Kidney capillary endothelial cell (primary cell): ENCODE results near the gene RAPGEF5.

Experiments used
- DNase-seq: peaks from one replicate; pipeline ENCODE4 v3.0.0-alpha.2; 2018; ENCODE audit warnings: low spot score

Gene RAPGEF5

DNA sequence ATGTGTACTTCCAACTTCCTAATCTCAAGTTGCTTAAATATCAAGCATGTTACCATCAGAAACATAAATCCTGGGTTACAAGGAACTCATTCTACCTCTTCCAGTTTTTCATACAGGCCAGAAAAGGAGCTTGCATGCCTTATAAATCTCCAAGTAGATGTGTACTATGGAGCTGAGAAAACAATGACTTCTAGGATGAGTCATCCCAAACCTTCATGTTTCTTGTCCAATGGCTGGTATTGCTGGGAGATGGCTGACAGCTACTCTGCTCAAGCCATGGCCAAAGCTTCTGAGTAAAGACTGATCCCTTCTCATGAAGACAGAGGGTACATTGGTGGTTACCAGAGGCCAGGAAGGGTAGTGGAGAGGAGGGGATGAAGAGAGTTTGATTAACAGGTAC is 8.6 kb downstream of the RAPGEF5 start:
- peak; percentile 59 for DNase-seq

GRCh38 chr7:22346383-22347107 is 10.4 kb downstream of the RAPGEF5 start:
- DNase-seq = no peak

GRCh38 chr7:22344655-22345054 is 12.3 kb downstream of the RAPGEF5 start:
- DNase-seq = no peak

DNA sequence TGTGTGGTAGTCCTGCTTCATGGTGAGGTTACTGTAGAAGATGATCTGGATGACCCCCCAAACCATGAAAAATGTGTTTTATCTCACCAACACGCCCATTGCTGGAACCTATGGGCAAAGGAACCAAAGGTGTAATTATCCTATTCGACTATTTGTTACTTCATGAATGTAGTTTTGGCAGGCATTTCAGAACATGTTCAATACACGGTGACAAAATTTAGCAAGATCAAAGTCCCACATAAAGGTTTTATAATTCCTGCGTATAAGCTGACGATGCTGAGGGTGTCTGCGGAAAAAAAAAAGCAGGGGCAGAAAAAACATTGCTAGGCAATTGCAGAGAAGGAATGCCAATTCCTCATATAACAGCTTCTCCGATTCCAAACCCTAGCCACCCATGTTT is 13.3 kb downstream of the RAPGEF5 start:
- DNase-seq = no peak

DNA sequence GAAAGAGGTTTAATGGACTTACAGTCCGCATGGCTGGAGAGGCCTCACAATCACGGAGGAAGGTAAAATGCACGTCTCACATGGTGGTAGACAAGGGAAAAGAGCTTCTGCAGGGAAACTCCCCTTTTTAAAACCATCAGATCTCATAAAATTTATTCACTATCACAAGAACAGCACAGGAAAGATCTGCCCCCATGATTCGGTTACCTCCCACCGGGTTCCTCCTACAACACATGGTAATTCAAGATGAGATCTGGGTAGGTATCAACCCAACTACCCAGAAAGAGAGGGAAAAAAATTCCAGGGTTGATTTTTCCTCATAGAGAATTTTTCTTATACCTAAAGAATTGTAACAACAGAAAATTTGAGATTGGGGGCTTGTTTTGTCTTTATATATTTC is 13.9 kb downstream of the RAPGEF5 start:
- DNase-seq = no peak

DNA sequence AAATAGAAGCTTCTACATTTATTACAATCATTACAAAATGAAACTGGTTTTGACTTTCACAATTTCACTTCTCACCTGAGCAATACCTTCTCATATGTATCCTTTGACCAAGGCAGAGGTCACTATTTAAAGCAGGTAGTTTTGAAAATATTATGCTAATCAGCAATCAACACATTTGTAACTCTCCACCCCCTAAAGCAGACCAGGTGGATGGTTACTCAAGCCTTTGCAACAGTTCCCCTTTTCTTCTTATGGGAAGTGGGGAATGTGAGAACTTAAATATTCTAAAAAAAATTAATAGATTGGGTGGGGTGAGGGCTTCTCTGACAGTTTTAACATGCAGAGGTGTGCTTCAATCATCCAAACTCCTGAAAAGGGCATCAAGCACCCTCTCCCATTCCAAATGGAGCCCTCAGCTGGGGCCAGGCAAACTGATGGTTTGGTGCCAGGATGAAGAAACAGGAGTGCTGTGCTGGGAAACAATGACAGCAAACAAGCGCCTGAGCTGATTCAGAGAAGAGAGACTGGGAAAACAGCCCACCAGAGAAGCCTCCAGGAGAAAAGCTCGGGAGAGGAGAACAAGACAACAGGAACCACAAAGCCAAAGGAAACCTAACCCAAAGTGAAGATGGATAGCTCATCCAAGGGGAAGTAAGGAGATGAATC is 17.1 kb downstream of the RAPGEF5 start:
- DNase-seq = no peak

GRCh38 chr7:22338877-22339276 is 18.1 kb downstream of the RAPGEF5 start:
- DNase-seq = no peak

DNA sequence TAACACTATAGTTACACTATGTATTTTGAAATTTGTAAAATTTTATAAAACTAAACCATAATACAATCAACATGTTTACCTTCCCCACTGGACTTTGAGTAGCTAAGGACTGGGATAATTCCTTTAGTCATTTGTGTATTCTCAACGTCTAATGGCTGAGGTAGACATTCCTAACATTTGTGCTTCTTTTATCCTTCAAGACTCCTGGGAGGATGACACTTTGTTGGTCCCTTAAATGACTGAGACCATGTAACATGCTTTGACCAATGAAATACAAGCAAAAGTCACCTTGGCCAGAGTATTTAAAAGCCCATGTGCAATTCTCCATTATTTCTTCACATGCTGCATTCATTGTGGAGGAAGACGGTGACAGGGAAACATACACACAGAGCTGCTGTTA is 18.5 kb downstream of the RAPGEF5 start:
- DNase-seq = no peak

- DNase-seq = no peak
These were observed 23.2 kb downstream of the RAPGEF5 start for GRCh38 chr7:22333680-22334141.

GRCh38 chr7:22332461-22332870 is 24.5 kb downstream of the RAPGEF5 start:
- no peak for DNase-seq

DNA sequence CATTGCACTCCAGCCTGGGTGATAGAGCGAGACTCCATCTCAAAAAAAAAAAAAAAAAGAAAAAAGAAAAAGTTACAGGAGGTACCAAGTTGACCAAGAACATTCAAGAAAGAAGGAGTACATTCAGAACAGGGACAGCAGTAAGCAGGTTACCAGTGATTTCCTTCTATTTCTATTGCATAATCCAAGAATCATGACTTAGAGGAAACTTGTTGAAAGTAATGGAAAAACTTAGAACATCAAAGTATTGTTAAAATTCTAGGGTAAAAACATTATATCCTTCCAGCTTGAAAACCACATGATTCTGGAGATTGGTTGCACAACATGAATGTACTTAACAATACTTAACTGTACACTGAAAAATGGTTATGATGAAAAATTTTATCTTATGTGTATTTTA is 25.2 kb downstream of the RAPGEF5 start:
- DNase-seq = no peak

DNA sequence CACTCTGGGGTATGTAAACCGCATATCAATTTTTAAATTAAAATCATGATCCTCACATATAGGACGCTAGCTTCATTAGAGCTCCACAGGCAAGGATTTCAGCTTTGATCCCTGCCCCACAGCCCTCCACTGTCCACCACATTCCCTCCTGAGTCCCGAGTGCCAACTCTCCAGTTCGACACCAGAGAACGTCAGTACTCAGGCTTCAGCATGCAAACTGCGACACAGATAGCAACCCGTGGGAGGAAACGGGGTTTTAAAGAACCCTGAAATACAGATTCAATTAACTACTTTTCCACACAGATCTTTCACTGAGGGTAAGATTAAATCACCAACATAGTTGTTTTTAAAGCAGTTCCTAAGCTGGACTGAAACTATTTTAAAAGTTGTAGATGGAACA is 26.1 kb downstream of the RAPGEF5 start:
- DNase-seq = no peak

- no peak for DNase-seq
These were observed 27.0 kb downstream of the RAPGEF5 start for GRCh38 chr7:22329816-22330524.

GRCh38 chr7:22326181-22326580 is 30.8 kb downstream of the RAPGEF5 start:
- DNase-seq = no peak

DNA sequence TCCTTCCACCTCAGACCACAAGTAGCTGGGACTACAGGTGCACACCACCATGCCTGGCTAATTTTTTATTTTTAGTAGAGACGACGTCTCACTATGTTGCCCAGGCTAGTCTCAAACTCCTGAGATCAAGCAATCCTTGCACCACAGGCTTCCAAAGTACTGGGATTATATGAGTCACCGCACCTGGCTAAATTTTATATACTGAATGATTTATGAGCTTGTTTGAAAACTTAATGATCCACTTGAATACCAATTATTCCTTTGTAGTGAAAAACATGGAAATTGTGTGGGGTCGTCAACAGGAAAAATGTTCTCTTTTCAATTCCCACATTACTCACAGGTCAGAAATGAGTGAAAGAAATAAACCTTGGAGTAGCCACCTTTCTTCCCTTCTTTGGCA is 31.3 kb downstream of the RAPGEF5 start:
- DNase-seq = no peak

DNA sequence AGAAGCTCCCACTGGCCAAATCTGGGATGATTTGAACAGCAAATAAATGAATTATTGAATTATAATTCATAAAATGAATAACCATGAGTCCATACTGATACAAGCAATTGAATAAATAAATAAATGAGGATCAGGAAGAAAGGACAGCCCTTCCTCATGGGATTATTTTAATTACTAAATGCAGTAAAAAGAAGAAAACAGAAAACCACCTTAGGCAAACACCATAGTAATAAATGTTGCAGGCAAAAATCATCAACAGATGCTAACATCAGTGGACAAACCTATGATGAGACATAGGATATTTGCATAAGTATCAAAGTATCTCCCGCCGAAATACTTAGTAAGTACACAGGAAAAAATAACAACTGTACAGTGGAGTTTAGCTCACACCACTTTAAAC is 33.2 kb downstream of the RAPGEF5 start:
- no peak for DNase-seq

GRCh38 chr7:22320416-22320815 is 36.5 kb downstream of the RAPGEF5 start:
- no peak for DNase-seq

GRCh38 chr7:22319424-22320403 is 37.2 kb downstream of the RAPGEF5 start:
- DNase-seq = no peak

- no peak for DNase-seq
These were observed 38.6 kb downstream of the RAPGEF5 start for GRCh38 chr7:22318376-22318775.

DNA sequence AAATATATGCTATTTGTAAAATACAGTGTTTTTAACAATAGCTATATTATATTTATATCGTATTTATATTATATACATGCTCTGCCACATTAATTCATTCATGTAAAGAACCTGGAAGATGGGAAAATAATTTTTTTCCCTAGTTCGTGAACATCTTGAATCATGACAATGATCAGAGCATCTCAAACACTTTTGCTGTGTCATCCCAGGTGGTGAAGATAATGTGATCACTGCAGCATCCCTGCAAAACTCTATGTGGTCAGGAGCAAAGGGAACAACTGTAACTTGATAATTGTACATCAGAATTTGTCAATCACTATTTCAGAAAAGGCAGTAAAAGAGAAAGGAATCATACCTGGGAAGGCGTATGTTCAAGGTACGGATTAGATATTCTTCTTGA is 39.3 kb downstream of the RAPGEF5 start:
- DNase-seq = no peak

GRCh38 chr7:22316914-22317313 is 40.0 kb downstream of the RAPGEF5 start:
- no peak for DNase-seq

GRCh38 chr7:22307816-22308215 is 49.1 kb downstream of the RAPGEF5 start:
- no peak for DNase-seq
